T1000 (cell line): Measurements from ENCODE around the gene RGS6.

Source experiments
- DNase-seq: peaks from one replicate; lab custom pipeline; 2025; ENCODE audit warnings: mixed read lengths; lab: John Stamatoyannopoulos, UW

Gene RGS6

GRCh38 chr14:72247896-72248465 is 315.8 kb downstream of the RGS6 start:
- no peak for DNase-seq

GRCh38 chr14:72253503-72253902 is 321.3 kb downstream of the RGS6 start:
- no peak for DNase-seq

- no peak for DNase-seq
Measured at GRCh38 chr14:72254202-72254936, 322.1 kb downstream of the RGS6 start.

GRCh38 chr14:72254937-72255472 is 322.8 kb downstream of the RGS6 start:
- no peak for DNase-seq

GRCh38 chr14:72256055-72256454 is 323.8 kb downstream of the RGS6 start:
- DNase-seq = no peak

- DNase-seq = no peak
Measured at GRCh38 chr14:72261068-72261467, 328.8 kb downstream of the RGS6 start.

- DNase-seq = no peak
Measured at GRCh38 chr14:72262771-72263170, 330.5 kb downstream of the RGS6 start.

GRCh38 chr14:72264716-72265115 is 332.5 kb downstream of the RGS6 start:
- no peak for DNase-seq

- no peak for DNase-seq
Measured at GRCh38 chr14:72270147-72270727, 338.0 kb downstream of the RGS6 start.

GRCh38 chr14:72270749-72271148 is 338.5 kb downstream of the RGS6 start:
- no peak for DNase-seq

- DNase-seq = no peak
Measured at GRCh38 chr14:72275242-72275641, 343.0 kb downstream of the RGS6 start.

- no peak for DNase-seq
Measured at GRCh38 chr14:72278316-72278715, 346.1 kb downstream of the RGS6 start.

GRCh38 chr14:72284176-72284575 is 351.9 kb downstream of the RGS6 start:
- no peak for DNase-seq

GRCh38 chr14:72290241-72290640 is 358.0 kb downstream of the RGS6 start:
- no peak for DNase-seq

- DNase-seq = peak; percentile 7
Measured at GRCh38 chr14:72291908-72292688, 359.9 kb downstream of the RGS6 start.

GRCh38 chr14:72292689-72293024 is 360.4 kb downstream of the RGS6 start:
- no peak for DNase-seq

- no peak for DNase-seq
Measured at GRCh38 chr14:72301352-72301751, 369.1 kb downstream of the RGS6 start.

GRCh38 chr14:72303930-72304329 is 371.7 kb downstream of the RGS6 start:
- no peak for DNase-seq

GRCh38 chr14:72305561-72305960 is 373.3 kb downstream of the RGS6 start:
- DNase-seq = no peak

- no peak for DNase-seq
Measured at GRCh38 chr14:72308967-72309485, 376.8 kb downstream of the RGS6 start.

- DNase-seq = no peak
Measured at GRCh38 chr14:72311116-72311515, 378.9 kb downstream of the RGS6 start.

- DNase-seq = no peak
Measured at GRCh38 chr14:72311516-72311915, 379.3 kb downstream of the RGS6 start.
